ENCODE results near the gene TRIM15.

GRCh38 chr6:30216096-30216495, 52.8 kb downstream of the TRIM15 start:
- TF ChIP-seq EZH2 (IDR thresholded peaks at IDR 0.05; ENCODE audit: low read length, unreplicated experiment) (no peak), CTCF (conservative IDR thresholded peaks at IDR 0.05; ENCODE audit: low read depth, low read length) (no peak), EZH2phosphoT487 (IDR thresholded peaks at IDR 0.05; ENCODE audit: borderline replicate concordance, low read length) (no peak)

Measured in PC-3 (cell line).